PC-3 (cell line): ENCODE measurements around the gene GLOD5. TPM values are rescaled to one million over a fixed set of nuclear protein-coding genes. Genes with fewer than 3 reads are reported as not detected.

Experiments used
- ATAC-seq: fragments of 200-7000 bp; cut with Tn5 transposase; 2 replicates; pipeline ENCODE4 v1.9.1; 2020; ENCODE audit warnings: mild to moderate bottlenecking, moderate library complexity
- BruUV-seq: library from RNA; stranded (reverse); fragments of 400-500 nt; replicated peaks from 2 replicates; lab custom pipeline; 2021; lab: Mats Ljungman, UMichigan
- CTCF ChIA-PET: fragments of 300-600 bp; sonication (Branson Sonifier 250); formaldehyde crosslinking; loops from one replicate; lab custom pipeline; 2022; ENCODE audit warnings: antibody characterized with exemption; lab: Charles Lee
- POLR2A ChIA-PET: fragments of 300-600 bp; sonication (Branson Sonifier 250); formaldehyde crosslinking; loops from one replicate; lab custom pipeline; 2022; ENCODE audit warnings: antibody characterized with exemption; ENCODE audit not compliant: unreplicated experiment; lab: Charles Lee
- DNase-seq: peaks from one replicate; pipeline ENCODE4 v3.0.0-alpha.2; 2015
- H2AFZ ChIP-seq: fragments of 300-600 bp; sonication (generic); 2 replicates; pipeline ENCODE4 v1.6.0; 2016; ENCODE audit warnings: antibody characterized with exemption, low read length
- H3F3A ChIP-seq: fragments of 300-600 bp; sonication (generic); one replicate; pipeline ENCODE4 v1.6.0; 2017; ENCODE audit warnings: antibody characterized with exemption, low read length, control low read depth, mild to moderate bottlenecking; ENCODE audit not compliant: unreplicated experiment
- H3K27ac ChIP-seq: fragments of 300-600 bp; sonication (generic); 2 replicates; pipeline ENCODE4 v1.5.1; 2016; ENCODE audit warnings: mild to moderate bottlenecking, low read length
- H3K27me3 ChIP-seq: fragments of 300-600 bp; sonication (generic); 2 replicates; pipeline ENCODE4 v1.6.1; 2016; ENCODE audit warnings: low read length, mixed read lengths
- H3K36me3 ChIP-seq: fragments of 300-600 bp; sonication (generic); 2 replicates; pipeline ENCODE4 v1.6.1; 2016; ENCODE audit warnings: low read depth, mixed run types, low read length, mixed read lengths
- H3K4me1 ChIP-seq: fragments of 300-600 bp; sonication (generic); 2 replicates; pipeline ENCODE4 v1.5.1; 2016; ENCODE audit warnings: low read length; ENCODE audit not compliant: insufficient read depth
- H3K4me2 ChIP-seq: fragments of 300-600 bp; sonication (generic); 2 replicates; pipeline ENCODE4 v1.6.0; 2016; ENCODE audit warnings: low read length
- H3K4me3 ChIP-seq: fragments of 300-600 bp; sonication (generic); 2 replicates; pipeline ENCODE4 v1.5.1; 2016; ENCODE audit warnings: mild to moderate bottlenecking, low read length, mixed read lengths
- H3K79me2 ChIP-seq: fragments of 300-600 bp; sonication (generic); 2 replicates; pipeline ENCODE4 v1.6.1; 2017; ENCODE audit warnings: low read length, mixed read lengths
- H3K9ac ChIP-seq: fragments of 300-600 bp; sonication (generic); 2 replicates; pipeline ENCODE4 v1.6.0; 2016; ENCODE audit warnings: mild to moderate bottlenecking, low read length
- H3K9me2 ChIP-seq: fragments of 300-600 bp; sonication (generic); replicated peaks from 2 replicates; pipeline ENCODE4 v1.6.1; 2016; ENCODE audit warnings: mixed run types, low read length, mixed read lengths
- H3K9me3 ChIP-seq: fragments of 300-600 bp; sonication (generic); 2 replicates; pipeline ENCODE4 v1.6.1; 2016; ENCODE audit warnings: low read length, mixed read lengths
- H4K20me1 ChIP-seq: fragments of 300-600 bp; sonication (generic); 2 replicates; pipeline ENCODE4 v1.6.1; 2016; ENCODE audit warnings: low read length, mixed read lengths
- CTCF ChIP-seq: fragments of 300-600 bp; sonication (generic); conservative IDR thresholded peaks from 2 replicates; pipeline ENCODE4 v1.5.1; 2017; ENCODE audit warnings: antibody characterized with exemption, low read depth, mild to moderate bottlenecking, low read length
- EZH2 ChIP-seq: fragments of 300-600 bp; sonication (generic); IDR thresholded peaks from one replicate; pipeline ENCODE4 v1.6.1; 2017; ENCODE audit warnings: antibody characterized with exemption, mild to moderate bottlenecking, low read length; ENCODE audit not compliant: unreplicated experiment
- EZH2phosphoT487 ChIP-seq: fragments of 300-600 bp; sonication (generic); IDR thresholded peaks from 2 replicates; pipeline ENCODE4 v1.6.1; 2018; ENCODE audit warnings: mild to moderate bottlenecking, antibody characterized with exemption, low read length, borderline replicate concordance
- intact Hi-C: fragments of 100-400 bp; cut with micrococcal nuclease; formaldehyde crosslinking; loops from 2 replicates; pipeline ENCODE4 v1.9.0; 2023
- total RNA-seq: library from RNA; depleted of rRNA; stranded (reverse); fragments of >200 nt; gene quantifications from 2 replicates; pipeline ENCODE4 v1.2.3, GENCODE V29; 2014

Gene GLOD5
- total RNA-seq, 1 experiment from 2014 or later, result not detected

- peak overlapping the region; percentile 94 for H3K9ac ChIP-seq
- peaks cover 7% of the 10 kb centered on the region for H3K4me1 ChIP-seq
- TSS peak; percentile 100 for BruUV-seq
- no peaks in the 10 kb centered on the region for H3K9me3 ChIP-seq
- TF ChIP-seq EZH2 (no peak), CTCF (no peak), EZH2phosphoT487 (no peak)
- peak overlapping the region; percentile 95 for H3K4me2 ChIP-seq
- intact Hi-C loops, result no loop called here
- H2AFZ ChIP-seq, result peak overlapping the region; percentile 89
- peak; percentile 99 for ATAC-seq
- H3K79me2 ChIP-seq, result no peaks in the 10 kb centered on the region
- peak overlapping the region; percentile 83 for H3K27ac ChIP-seq
- POLR2A ChIA-PET, result interaction anchor here (0.5 to 1.4 kb wide), 12 partner anchors 33 to 1628 kb away, joined by 3 to 10 read pairs (median 4); partner anchors contain the start of genes HDAC6, SLC35A2 and SUV39H1
- H3K4me3 ChIP-seq, result peak overlapping the region; percentile 85
- CTCF ChIA-PET, result no interaction called here
- no peaks in the 10 kb centered on the region for H3K27me3 ChIP-seq
- no peaks in the 10 kb centered on the region for H4K20me1 ChIP-seq
- no peaks in the 10 kb centered on the region for H3F3A ChIP-seq
- H3K36me3 ChIP-seq, result no peaks in the 10 kb centered on the region
- no peaks in the 10 kb centered on the region for H3K9me2 ChIP-seq
- peak; percentile 97 for DNase-seq
Observed at GRCh38 chrX:48737213-48737938, 24.2 kb upstream of the GLOD5 start.

GRCh38 chrX:48737940-48738339 is 23.6 kb upstream of the GLOD5 start:
- H3K27me3 ChIP-seq, result no peaks in the 10 kb centered on the region
- peak overlapping the region; percentile 89 for H2AFZ ChIP-seq
- no peaks in the 10 kb centered on the region for H3F3A ChIP-seq
- H4K20me1 ChIP-seq, result no peaks in the 10 kb centered on the region
- DNase-seq (no peak), ATAC-seq (no peak)
- POLR2A ChIA-PET, result interaction anchor here (1.0 to 1.4 kb wide), 2 partner anchors 41 to 174 kb away, joined by 4 to 5 read pairs; partner anchors contain the start of genes SLC35A2 and SUV39H1
- H3K9me2 ChIP-seq, result no peaks in the 10 kb centered on the region
- intact Hi-C loops, result no loop called here
- H3K9me3 ChIP-seq, result no peaks in the 10 kb centered on the region
- BruUV-seq, result no TSS peak
- TF ChIP-seq CTCF (no peak), EZH2phosphoT487 (no peak), EZH2 (no peak)
- no peaks in the 10 kb centered on the region for H3K79me2 ChIP-seq
- CTCF ChIA-PET, result no interaction called here
- H3K4me1 ChIP-seq, result peaks cover 7% of the 10 kb centered on the region
- H3K4me3 ChIP-seq, result peak overlapping the region; percentile 85
- peak overlapping the region; percentile 95 for H3K4me2 ChIP-seq
- H3K27ac ChIP-seq, result peak overlapping the region; percentile 83
- no peaks in the 10 kb centered on the region for H3K36me3 ChIP-seq
- H3K9ac ChIP-seq, result peak overlapping the region; percentile 94

GRCh38 chrX:48741834-48742233 is 19.7 kb upstream of the GLOD5 start:
- peaks cover 7% of the 10 kb centered on the region for H3K4me1 ChIP-seq
- no peak overlapping the region for H3K9ac ChIP-seq
- no peaks in the 10 kb centered on the region for H3K9me2 ChIP-seq
- H2AFZ ChIP-seq, result no peak overlapping the region
- H3F3A ChIP-seq, result no peaks in the 10 kb centered on the region
- no peaks in the 10 kb centered on the region for H3K27me3 ChIP-seq
- intact Hi-C loops, result no loop called here
- H3K4me2 ChIP-seq, result no peak overlapping the region
- DNase-seq (no peak), ATAC-seq (no peak)
- no peaks in the 10 kb centered on the region for H3K36me3 ChIP-seq
- TF ChIP-seq CTCF, result no peak
- no peak for TF ChIP-seq EZH2
- TF ChIP-seq EZH2phosphoT487, result no peak
- no peak overlapping the region for H3K27ac ChIP-seq
- POLR2A ChIA-PET, result no interaction called here
- no peaks in the 10 kb centered on the region for H4K20me1 ChIP-seq
- CTCF ChIA-PET, result no interaction called here
- H3K4me3 ChIP-seq, result no peak overlapping the region
- H3K79me2 ChIP-seq, result no peaks in the 10 kb centered on the region
- H3K9me3 ChIP-seq, result no peaks in the 10 kb centered on the region
- BruUV-seq, result no TSS peak
